Measurements from ENCODE around the gene GRPEL1. TPM values are rescaled to one million over a fixed set of nuclear protein-coding genes. Genes with fewer than 3 reads are reported as not detected.

Gene GRPEL1
- total RNA-seq, 2 donors from 2014 or later, result 18.5 to 25.5 TPM

GRCh38 chr4:7060346-7061150 is 7.3 kb downstream of the GRPEL1 start:
- Mint-ChIP-seq H3K36me3 (ENCODE audit: low read depth) (peaks cover 53% of the 10 kb centered on the region), H3K4me3 (no peak overlapping the region), H3K27me3 (ENCODE audit: insufficient read depth) (no peaks in the 10 kb centered on the region), H3K4me1 (no peaks in the 10 kb centered on the region), H3K27ac (no peak overlapping the region), H3K9me3 (no peaks in the 10 kb centered on the region)
- no peak overlapping the region for H3K9ac ChIP-seq (ENCODE audit: extremely low read depth, low read length, poor library complexity, severe bottlenecking)
- H3K4me1 ChIP-seq (ENCODE audit: control insufficient read depth, insufficient read depth, low read length), result no peaks in the 10 kb centered on the region
- no peak overlapping the region for H3K4me3 ChIP-seq (ENCODE audit: low read length)
- H3K36me3 ChIP-seq (ENCODE audit: control insufficient read depth, insufficient read depth, low read length), result peaks cover 79% of the 10 kb centered on the region
- H3K27me3 ChIP-seq (ENCODE audit: control insufficient read depth, insufficient read depth, low read length, poor library complexity, severe bottlenecking), result no peaks in the 10 kb centered on the region
- WGBS, 2 experiments (ENCODE audit: insufficient coverage in 1 of 2, insufficient read length in 1 of 2), result 95% methylated on average over 13 to 20 of the region's 20 CpGs
- DNase-seq, result no peak
- H3K9me3 ChIP-seq (ENCODE audit: control insufficient read depth, low read length), result no peaks in the 10 kb centered on the region
- no peak overlapping the region for H3K27ac ChIP-seq (ENCODE audit: low read depth, low read length)
- no peak for TF ChIP-seq CTCF (conservative IDR thresholded peaks at IDR 0.05)

GRCh38 chr4:7059662-7060061 is 8.2 kb downstream of the GRPEL1 start:
- Mint-ChIP-seq H3K4me3 (no peak overlapping the region), H3K9me3 (no peaks in the 10 kb centered on the region), H3K27me3 (ENCODE audit: insufficient read depth) (no peaks in the 10 kb centered on the region), H3K4me1 (no peaks in the 10 kb centered on the region), H3K27ac (no peak overlapping the region), H3K36me3 (ENCODE audit: low read depth) (peaks cover 54% of the 10 kb centered on the region)
- peaks cover 77% of the 10 kb centered on the region for H3K36me3 ChIP-seq (ENCODE audit: control insufficient read depth, insufficient read depth, low read length)
- no peaks in the 10 kb centered on the region for H3K9me3 ChIP-seq (ENCODE audit: control insufficient read depth, low read length)
- no peak for DNase-seq
- no peak overlapping the region for H3K27ac ChIP-seq (ENCODE audit: low read depth, low read length)
- no peak overlapping the region for H3K4me3 ChIP-seq (ENCODE audit: low read length)
- no peak for TF ChIP-seq CTCF (conservative IDR thresholded peaks at IDR 0.05)
- H3K4me1 ChIP-seq (ENCODE audit: control insufficient read depth, insufficient read depth, low read length), result no peaks in the 10 kb centered on the region
- no peaks in the 10 kb centered on the region for H3K27me3 ChIP-seq (ENCODE audit: control insufficient read depth, insufficient read depth, low read length, poor library complexity, severe bottlenecking)
- no peak overlapping the region for H3K9ac ChIP-seq (ENCODE audit: extremely low read depth, low read length, poor library complexity, severe bottlenecking)
- WGBS, 2 experiments (ENCODE audit: insufficient coverage in 1 of 2, insufficient read length in 1 of 2), result 95 to 96% methylated on average over 6 to 11 of the region's 11 CpGs

- Mint-ChIP-seq H3K4me1 (no peaks in the 10 kb centered on the region), H3K36me3 (ENCODE audit: low read depth) (peaks cover 57% of the 10 kb centered on the region), H3K27me3 (ENCODE audit: insufficient read depth) (no peaks in the 10 kb centered on the region), H3K27ac (no peak overlapping the region), H3K9me3 (no peaks in the 10 kb centered on the region), H3K4me3 (no peak overlapping the region)
- Histone ChIP-seq H3K36me3 (ENCODE audit: control insufficient read depth, insufficient read depth, low read length) (peaks cover 75% of the 10 kb centered on the region), H3K4me3 (ENCODE audit: low read length) (no peak overlapping the region), H3K27ac (ENCODE audit: low read depth, low read length) (no peak overlapping the region), H3K27me3 (ENCODE audit: control insufficient read depth, insufficient read depth, low read length, poor library complexity, severe bottlenecking) (no peaks in the 10 kb centered on the region), H3K4me1 (ENCODE audit: control insufficient read depth, insufficient read depth, low read length) (no peaks in the 10 kb centered on the region), H3K9me3 (ENCODE audit: control insufficient read depth, low read length) (no peaks in the 10 kb centered on the region), H3K9ac (ENCODE audit: extremely low read depth, low read length, poor library complexity, severe bottlenecking) (no peak overlapping the region)
- 88% methylated on average over 3 of the region's 3 CpGs; no CpG with 5 or more reads in 1 of the 2 experiments for WGBS, 2 experiments (ENCODE audit: insufficient coverage in 1 of 2, insufficient read length in 1 of 2)
- no peak for DNase-seq
- no peak for TF ChIP-seq CTCF (conservative IDR thresholded peaks at IDR 0.05)
Observed at GRCh38 chr4:7058792-7059191, 9.1 kb downstream of the GRPEL1 start.

All from endodermal cell (in vitro differentiated cells).